HG02870 (cell line): ENCODE data around the gene NEU4.
"Not testable (repeated sequence)": the region's sequence is repeated elsewhere in the genome, so short reads cannot be mapped to it uniquely, and the experiment has no call there.

Source experiments
- ATAC-seq: cut with Tn5 transposase; IDR thresholded peaks from one replicate; pipeline ENCODE4 v1.9.1; 2021; ENCODE audit warnings: mild to moderate bottlenecking, moderate library complexity; ENCODE audit not compliant: unreplicated experiment

NEU4 gene

GRCh38 chr2:241798631-241799521, 10.1 kb upstream of the NEU4 start:
- ATAC-seq: no peak

GRCh38 chr2:241799522-241800197, 9.3 kb upstream of the NEU4 start:
- no peak for ATAC-seq

GRCh38 chr2:241800198-241800903, 8.6 kb upstream of the NEU4 start:
- ATAC-seq: not testable (repeated sequence)

- no peak for ATAC-seq
These were observed 7.2 kb upstream of the NEU4 start for GRCh38 chr2:241801611-241802420.

GRCh38 chr2:241802421-241803318, 6.3 kb upstream of the NEU4 start:
- ATAC-seq: no peak

GRCh38 chr2:241803387-241804325, 5.3 kb upstream of the NEU4 start:
- ATAC-seq: no peak

GRCh38 chr2:241804326-241805229, 4.4 kb upstream of the NEU4 start:
- no peak for ATAC-seq

- not testable (repeated sequence) for ATAC-seq
These were observed 2.8 kb upstream of the NEU4 start for GRCh38 chr2:241806217-241806616.

- ATAC-seq: no peak
These were observed 807 bp upstream of the NEU4 start for GRCh38 chr2:241808051-241808720.

- ATAC-seq: no peak
These were observed 652 bp downstream of the NEU4 start for GRCh38 chr2:241809383-241810306.

GRCh38 chr2:241810307-241811200, 1.6 kb downstream of the NEU4 start:
- ATAC-seq: no peak

- no peak for ATAC-seq
These were observed 2.4 kb downstream of the NEU4 start for GRCh38 chr2:241811201-241811951.

- ATAC-seq: no peak
These were observed 3.1 kb downstream of the NEU4 start for GRCh38 chr2:241811952-241812729.
